Measurements from ENCODE around the gene PLEKHA6. TPM values are rescaled to one million over a fixed set of nuclear protein-coding genes. Genes with fewer than 3 reads are reported as not detected.

Gene PLEKHA6
- polyA plus RNA-seq, 1 donor from 2014 or later: 22.6 TPM

GRCh38 chr1:204282761-204283221 is 76.9 kb downstream of the PLEKHA6 start:
- Histone ChIP-seq H3F3A (ENCODE audit: insufficient read depth, low read length, poor library complexity, severe bottlenecking) (no peaks in the 10 kb centered on the region), H2AFZ (ENCODE audit: low read depth, low read length) (no peak overlapping the region), H3K27ac (ENCODE audit: low read length) (no peak overlapping the region), H3K9me3 (ENCODE audit: low read length) (no peaks in the 10 kb centered on the region), H3K4me3 (ENCODE audit: low read length) (no peak overlapping the region), H3K4me2 (ENCODE audit: low read length) (no peak overlapping the region), H3K27me3 (ENCODE audit: insufficient read depth, low read depth, low read length) (no peaks in the 10 kb centered on the region), H3K9me2 (ENCODE audit: insufficient read depth, low read length) (no peaks in the 10 kb centered on the region), H3K36me3 (ENCODE audit: insufficient read depth, low read length) (no peaks in the 10 kb centered on the region), H3K9ac (ENCODE audit: low read length) (no peak overlapping the region), H4K20me1 (ENCODE audit: insufficient read depth) (peaks cover 10% of the 10 kb centered on the region), H3K79me2 (replicated peaks; ENCODE audit: insufficient read depth, low read length) (peaks cover 11% of the 10 kb centered on the region)
- TF ChIP-seq EP300 (conservative IDR thresholded peaks at IDR 0.05; ENCODE audit: poor library complexity, severe bottlenecking) (no peak), CTCF (IDR thresholded peaks at IDR 0.05; ENCODE audit: poor library complexity, severe bottlenecking) (no peak), RAD21 (conservative IDR thresholded peaks at IDR 0.05) (no peak), EZH2 (IDR thresholded peaks at IDR 0.05; ENCODE audit: borderline replicate concordance, insufficient read depth, low read length, poor library complexity, severe bottlenecking) (no peak), SMC3 (conservative IDR thresholded peaks at IDR 0.05; ENCODE audit: poor library complexity) (no peak), MXI1 (conservative IDR thresholded peaks at IDR 0.05; ENCODE audit: poor library complexity, severe bottlenecking) (no peak), POLR2AphosphoS5 (IDR thresholded peaks at IDR 0.05) (no peak), TAF1 (IDR thresholded peaks at IDR 0.05; ENCODE audit: low read depth) (no peak), REST (IDR thresholded peaks at IDR 0.05; ENCODE audit: borderline replicate concordance) (no peak)

- Histone ChIP-seq H3K9me3 (ENCODE audit: low read length) (no peaks in the 10 kb centered on the region), H2AFZ (ENCODE audit: low read depth, low read length) (no peak overlapping the region), H3K9me2 (ENCODE audit: insufficient read depth, low read length) (no peaks in the 10 kb centered on the region), H3K79me2 (replicated peaks; ENCODE audit: insufficient read depth, low read length) (no peaks in the 10 kb centered on the region), H3K4me2 (ENCODE audit: low read length) (no peak overlapping the region), H3K27me3 (ENCODE audit: insufficient read depth, low read depth, low read length) (no peaks in the 10 kb centered on the region), H4K20me1 (ENCODE audit: insufficient read depth) (peaks cover 7% of the 10 kb centered on the region), H3F3A (ENCODE audit: insufficient read depth, low read length, poor library complexity, severe bottlenecking) (no peaks in the 10 kb centered on the region), H3K36me3 (ENCODE audit: insufficient read depth, low read length) (no peaks in the 10 kb centered on the region), H3K9ac (ENCODE audit: low read length) (no peak overlapping the region), H3K27ac (ENCODE audit: low read length) (no peak overlapping the region), H3K4me3 (ENCODE audit: low read length) (peak overlapping the region; percentile 8)
- no peak for TF ChIP-seq EP300 (conservative IDR thresholded peaks at IDR 0.05; ENCODE audit: poor library complexity, severe bottlenecking)
- no peak for TF ChIP-seq EZH2 (IDR thresholded peaks at IDR 0.05; ENCODE audit: borderline replicate concordance, insufficient read depth, low read length, poor library complexity, severe bottlenecking)
- no peak for TF ChIP-seq MXI1 (conservative IDR thresholded peaks at IDR 0.05; ENCODE audit: poor library complexity, severe bottlenecking)
- no peak for TF ChIP-seq TAF1 (IDR thresholded peaks at IDR 0.05; ENCODE audit: low read depth)
- no peak for TF ChIP-seq CTCF (IDR thresholded peaks at IDR 0.05; ENCODE audit: poor library complexity, severe bottlenecking)
- no peak for TF ChIP-seq POLR2AphosphoS5 (IDR thresholded peaks at IDR 0.05)
- no peak for TF ChIP-seq RAD21 (conservative IDR thresholded peaks at IDR 0.05)
- no peak for TF ChIP-seq SMC3 (conservative IDR thresholded peaks at IDR 0.05; ENCODE audit: poor library complexity)
- no peak for TF ChIP-seq REST (IDR thresholded peaks at IDR 0.05; ENCODE audit: borderline replicate concordance)
These were observed 79.4 kb downstream of the PLEKHA6 start for GRCh38 chr1:204280099-204280961.

All from neural cell (in vitro differentiated cells).